K562 (cell line): ENCODE results near the gene FMN2. TPM values are rescaled to one million over a fixed set of nuclear protein-coding genes. Genes with fewer than 3 reads are reported as not detected.

Source experiments
- ATAC-seq: fragments of 200-7000 bp; cut with Tn5 transposase; 3 replicates; pipeline ENCODE4 v1.9.1; 2020; ENCODE audit warnings: moderate library complexity
- BruUV-seq: library from RNA; stranded (reverse); fragments of 400-500 nt; replicated peaks from 2 replicates; lab custom pipeline; 2021; lab: Mats Ljungman, UMichigan
- CTCF ChIA-PET: fragments of 300-600 bp; formaldehyde crosslinking; extraction: SDS; loops from one replicate; lab custom pipeline; 2021; ENCODE audit warnings: low intra/inter-chr PET ratio; lab: Yijun Ruan, JAX
- POLR2A ChIA-PET: fragments of 300-600, 350-650 bp; sonication (Branson Sonifier 250); formaldehyde crosslinking; extraction: SDS; loops from one replicate; lab custom pipeline; 2021; ENCODE audit warnings: antibody characterized with exemption, inconsistent platforms; lab: Yijun Ruan, JAX
- DNase-seq, 4 experiments: peaks; one replicate each; pipeline versions ENCODE4 v3.0.0 to v3.0.0-alpha.2; 2011 to 2018; ENCODE audit warnings: low spot score in 3 of 4, mixed read lengths in 3 of 4; ENCODE audit errors: extremely low read depth in 1 of 4
- FAIRE-seq: peaks from 2 replicates; lab custom pipeline; 2011; peaks lifted over from hg19 to GRCh38; lab: Jason Lieb, UNC
- H2AFZ ChIP-seq: 2 replicates; pipeline ENCODE4 v1.6.0; 2011; ENCODE audit warnings: low read depth, low read length, control low read depth, inconsistent platforms
- H3K27ac ChIP-seq: fragments of 200-600 bp; 3 replicates; pipeline ENCODE4 v1.8.0; 2011; ENCODE audit warnings: low read depth, mild to moderate bottlenecking, control low read depth, inconsistent platforms, low read length, moderate library complexity, mixed read lengths; ENCODE audit errors: extremely low read depth
- H3K27me3 ChIP-seq, 2 experiments: fragments of 300-600 bp in 1 of 2; 2 replicates in 1 of 2; 3 replicates in 1 of 2; pipeline versions ENCODE4 v1.6.0 to v1.8.0; 2011; ENCODE audit warnings: inconsistent platforms in 2 of 2, low read length in 2 of 2, mild to moderate bottlenecking in 1 of 2, mixed read lengths in 1 of 2, moderate library complexity in 1 of 2; ENCODE audit not compliant: control insufficient read depth in 2 of 2, insufficient read depth in 2 of 2
- H3K36me3 ChIP-seq: fragments of 300-600 bp; 3 replicates; pipeline ENCODE4 v1.8.0; 2011; ENCODE audit warnings: mild to moderate bottlenecking, low read length, inconsistent platforms; ENCODE audit not compliant: control insufficient read depth, insufficient read depth
- H3K4me1 ChIP-seq, 2 experiments: fragments of 200-600 bp in 1 of 2; replicated peaks in 1 of 2; 2 replicates in 1 of 2; 3 replicates in 1 of 2; pipeline versions ENCODE4 v1.5.1 to v1.8.0; 2011; ENCODE audit warnings: inconsistent platforms in 2 of 2, low read length in 2 of 2, mild to moderate bottlenecking in 1 of 2, mixed read lengths in 1 of 2, moderate library complexity in 1 of 2; ENCODE audit not compliant: control insufficient read depth in 2 of 2, insufficient read depth in 2 of 2
- H3K4me2 ChIP-seq: 2 replicates; pipeline ENCODE4 v1.6.1; 2011; ENCODE audit warnings: low read length, control low read depth, inconsistent platforms, mixed read lengths; ENCODE audit not compliant: insufficient read depth
- H3K4me3 ChIP-seq: fragments of 200-600 bp; sonication (generic), shearing (Covaris generic); 2 replicates; pipeline ENCODE4 v1.5.1; 2016; ENCODE audit warnings: control low read depth, inconsistent platforms
- H3K79me2 ChIP-seq: fragments of 200-600 bp; 3 replicates; pipeline ENCODE4 v1.8.0; 2011; ENCODE audit warnings: low read length, inconsistent platforms; ENCODE audit not compliant: control insufficient read depth, insufficient read depth
- H3K9ac ChIP-seq, 2 experiments: 2 replicates each; pipeline versions ENCODE4 v1.6.0 to v1.6.1; 2011; ENCODE audit warnings: low read depth in 2 of 2, low read length in 2 of 2, control low read depth in 1 of 2, inconsistent platforms in 1 of 2, mild to moderate bottlenecking in 1 of 2, mixed read lengths in 1 of 2; ENCODE audit not compliant: insufficient read depth in 1 of 2
- H3K9me1 ChIP-seq: one replicate; pipeline ENCODE4 v1.6.0; 2011; ENCODE audit warnings: inconsistent platforms, mild to moderate bottlenecking, low read length, moderate library complexity; ENCODE audit not compliant: control insufficient read depth, insufficient read depth
- H3K9me3 ChIP-seq: replicated peaks from 2 replicates; pipeline ENCODE4 v1.5.1; 2011; ENCODE audit warnings: low read depth, low read length, inconsistent platforms; ENCODE audit not compliant: control insufficient read depth, insufficient read depth
- H4K20me1 ChIP-seq: replicated peaks from 2 replicates; pipeline ENCODE4 v1.6.1; 2011; ENCODE audit warnings: low read length, inconsistent platforms, mixed read lengths; ENCODE audit not compliant: control insufficient read depth, insufficient read depth
- ARID3B ChIP-seq: fragments of 250-450 bp; sonication (Bioruptor Pico); IDR thresholded peaks from 2 replicates; pipeline ENCODE4 v1.4.0; 2020; ENCODE audit warnings: borderline replicate concordance
- BACH1 ChIP-seq: fragments of 200-800 bp; sonication (Bioruptor generic); IDR thresholded peaks from 2 replicates; pipeline ENCODE4 v1.6.1; 2016; ENCODE audit warnings: missing genetic modification characterization, missing compliant biosample characterization
- DEAF1 ChIP-seq: fragments of 450-650 bp; formaldehyde crosslinking; IDR thresholded peaks from 2 replicates; pipeline ENCODE4 v1.4.0; 2020; ENCODE audit warnings: mild to moderate bottlenecking, moderate library complexity
- DLX4 ChIP-seq: fragments of 250-450 bp; sonication (Bioruptor Pico); IDR thresholded peaks from 2 replicates; pipeline ENCODE4 v1.6.1; 2021; ENCODE audit warnings: mild to moderate bottlenecking
- POLR2AphosphoS5 ChIP-seq: IDR thresholded peaks from 2 replicates; pipeline ENCODE4 v1.6.1; 2011; ENCODE audit warnings: mild to moderate bottlenecking, low read depth, low read length, moderate library complexity; ENCODE audit not compliant: control insufficient read depth, insufficient read depth
- POLR2B ChIP-seq: fragments of 450-650 bp; IDR thresholded peaks from 2 replicates; pipeline ENCODE4 v1.6.1; 2018; ENCODE audit warnings: low read depth; ENCODE audit not compliant: partially characterized antibody
- SREBF2 ChIP-seq: sonication (generic); formaldehyde crosslinking; IDR thresholded peaks from 2 replicates; pipeline ENCODE4 v1.4.0; 2020; ENCODE audit warnings: mild to moderate bottlenecking, missing genetic modification reagents
- SRSF1 ChIP-seq: fragments of 200-400 bp; formaldehyde crosslinking; IDR thresholded peaks from 2 replicates; pipeline ENCODE4 v1.6.1; 2017; ENCODE audit warnings: mild to moderate bottlenecking, low read depth, low read length, moderate library complexity
- XRCC4 ChIP-seq: IDR thresholded peaks from one replicate; pipeline ENCODE4 v1.6.1; 2011; ENCODE audit not compliant: insufficient read depth, insufficient read length; ENCODE audit errors: extremely low read depth
- ZBTB7A ChIP-seq: IDR thresholded peaks from 2 replicates; pipeline ENCODE4 v1.6.1; 2011; ENCODE audit warnings: low read depth, mild to moderate bottlenecking, low read length, moderate library complexity, borderline replicate concordance; ENCODE audit not compliant: control insufficient read depth
- ZNF232 ChIP-seq: sonication (generic); formaldehyde crosslinking; IDR thresholded peaks from 2 replicates; pipeline ENCODE4 v1.8.0; 2022; ENCODE audit warnings: mild to moderate bottlenecking, missing genetic modification reagents
- ZNF311 ChIP-seq: fragments of 250-450 bp; sonication (Bioruptor Pico); IDR thresholded peaks from 2 replicates; pipeline ENCODE4 v1.4.0; 2020; ENCODE audit warnings: mild to moderate bottlenecking, moderate library complexity
- ZNF518B ChIP-seq: fragments of 250-450 bp; sonication (Bioruptor Pico); IDR thresholded peaks from 2 replicates; pipeline ENCODE4 v1.5.0; 2021; ENCODE audit warnings: mild to moderate bottlenecking, moderate library complexity
- WGBS: fragments of 100-300 bp; shearing (Covaris generic); methylation state at CpG from one replicate; pipeline ENCODE4 v1.1.6; 2016; ENCODE audit warnings: low coverage, mixed read lengths; ENCODE audit not compliant: insufficient coverage; ENCODE audit errors: missing lambda C conversion rate; 5-methylcytosine and 5-hydroxymethylcytosine counted together
- in situ Hi-C: fragments of 300-500 bp; cut with MboI; formaldehyde crosslinking; loops from 4 replicates; pipeline ENCODE4 v1.15.0; 2018; ENCODE audit warnings: inconsistent platforms, mixed read lengths
- intact Hi-C: fragments of 100-400 bp; cut with micrococcal nuclease; formaldehyde crosslinking; loops from 2 replicates; pipeline ENCODE4 v1.14.2; 2022
- polyA plus RNA-seq, 8 experiments: library from polyadenylated mRNA; depleted of rRNA in 4 of 8; stranded (reverse) in 5 of 8; unstranded in 3 of 8; fragments of >200 nt; fragmentation: Nextera tagmentation in 2 of 8; fragmentation: Illumina TruSeq in 1 of 8; extraction: Ambion mirVana in 2 of 8; extraction: Trizol in 1 of 8; gene quantifications; 2 replicates each; pipeline versions ENCODE4 v1.2.1 to v1.2.3, GENCODE V29; 2011 to 2014; ENCODE audit warnings: inconsistent platforms in 1 of 8, missing spikeins in 1 of 8
- total RNA-seq, 7 experiments: library from RNA; depleted of rRNA in 6 of 7; stranded (reverse); fragments of >200 nt in 6 of 7; fragmentation: Illumina TruSeq in 2 of 7; extraction: Trizol in 2 of 7; gene quantifications; 2 replicates each; pipeline versions ENCODE4 v1.2.1 to v1.2.3, GENCODE V29; 2011 to 2021; ENCODE audit warnings: low replicate concordance in 1 of 7

Gene FMN2
- total and polyA plus RNA-seq, 9 of the 15 experiments (the other 6 are each of a cell fraction or from before 2014, with no cell fraction given), result 0.15 to 0.45 (median 0.16) TPM; not detected in 3

GRCh38 chr1:240516069-240516468 lies 424.4 kb downstream of the FMN2 start:
- FAIRE-seq (no peak), ATAC-seq (no peak), DNase-seq (no peak)
- POLR2A ChIA-PET, result no interaction called here
- 15% methylated on average over 2 of the region's 2 CpGs for WGBS
- no peak overlapping the region for H3K9ac ChIP-seq
- no peaks in the 10 kb centered on the region for H3K27me3 ChIP-seq
- intact Hi-C loops (no loop called here), in situ Hi-C loops (no loop called here)
- no peak overlapping the region for H3K4me2 ChIP-seq
- no peak overlapping the region for H3K4me3 ChIP-seq
- BruUV-seq, result no TSS peak
- H3K9me1 ChIP-seq, result no peaks in the 10 kb centered on the region
- H3K27ac ChIP-seq, result no peak overlapping the region
- no peaks in the 10 kb centered on the region for H3K9me3 ChIP-seq
- CTCF ChIA-PET, result no interaction called here
- H3K36me3 ChIP-seq, result no peaks in the 10 kb centered on the region
- H3K4me1 ChIP-seq, result no peaks in the 10 kb centered on the region
- H2AFZ ChIP-seq, result no peak overlapping the region
- TF ChIP-seq POLR2AphosphoS5 (no peak), DEAF1 (CRISPR knock-in tag) (no peak), ZNF311 (CRISPR knock-in tag) (no peak), ZNF232 (no peak), ZBTB7A (no peak), BACH1 (tag) (no peak), ARID3B (CRISPR knock-in tag) (no peak), SRSF1 (no peak), ZNF518B (CRISPR knock-in tag) (no peak), DLX4 (CRISPR knock-in tag) (no peak), SREBF2 (CRISPR knock-in tag) (no peak), POLR2B (no peak), XRCC4 (no peak)
- no peaks in the 10 kb centered on the region for H3K79me2 ChIP-seq
- H4K20me1 ChIP-seq, result no peaks in the 10 kb centered on the region
